CMK (cell line): Measurements from ENCODE around the gene C17orf107.
"Not testable (repeated sequence)": the region's sequence is repeated elsewhere in the genome, so short reads cannot be mapped to it uniquely, and the experiment has no call there.

Experiments used
- DNase-seq: peaks from one replicate; pipeline ENCODE4 v3.0.0-alpha.2; 2010; ENCODE audit warnings: low read depth

C17orf107 gene

GRCh38 chr17:4900231-4901107 is 1.1 kb downstream of the C17orf107 start:
- no peak for DNase-seq

GRCh38 chr17:4901108-4901647 is 1.8 kb downstream of the C17orf107 start:
- no peak for DNase-seq

GRCh38 chr17:4901648-4902344 is 2.5 kb downstream of the C17orf107 start:
- peak; percentile 74 for DNase-seq

GRCh38 chr17:4902540-4902939 is 3.2 kb downstream of the C17orf107 start:
- DNase-seq, result no peak

- DNase-seq, result peak; percentile 61
Observed at GRCh38 chr17:4903051-4903818, 3.9 kb downstream of the C17orf107 start, which contains the start of gene CHRNE. CHRNE (minus strand) TSS chr17:4903098; CDS start chr17:4903063, 35 bp downstream.

GRCh38 chr17:4906642-4907041 is 7.3 kb downstream of the C17orf107 start:
- not testable (repeated sequence) for DNase-seq

GRCh38 chr17:4908301-4908700 is 9.0 kb downstream of the C17orf107 start:
- DNase-seq, result no peak

- DNase-seq, result peak; percentile 68
Observed at GRCh38 chr17:4908711-4909496, 9.6 kb downstream of the C17orf107 start.

- DNase-seq, result no peak
Observed at GRCh38 chr17:4913994-4914393, 14.7 kb downstream of the C17orf107 start.

- DNase-seq, result not testable (repeated sequence)
Observed at GRCh38 chr17:4914551-4914950, 15.2 kb downstream of the C17orf107 start.

GRCh38 chr17:4919511-4920047 is 20.2 kb downstream of the C17orf107 start:
- no peak for DNase-seq

GRCh38 chr17:4920351-4921048 is 21.2 kb downstream of the C17orf107 start:
- no peak for DNase-seq

GRCh38 chr17:4921320-4921719 is 22.0 kb downstream of the C17orf107 start:
- DNase-seq, result no peak

GRCh38 chr17:4926577-4927335 is 27.4 kb downstream of the C17orf107 start:
- DNase-seq, result not testable (repeated sequence)

- no peak for DNase-seq
Observed at GRCh38 chr17:4928881-4929280, 29.5 kb downstream of the C17orf107 start.

- peak; percentile 76 for DNase-seq
Observed at GRCh38 chr17:4931963-4932362, 32.6 kb downstream of the C17orf107 start, which contains the start of gene GP1BA. GP1BA (plus strand) TSS chr17:4932277; CDS start chr17:4932605, 328 bp downstream.

GRCh38 chr17:4932756-4933155 is 33.4 kb downstream of the C17orf107 start:
- DNase-seq, result no peak

- no peak for DNase-seq
Observed at GRCh38 chr17:4933646-4934045, 34.3 kb downstream of the C17orf107 start.
